Measurements from ENCODE around the gene TIMMDC1.
"Not testable (repeated sequence)": the region's sequence is repeated elsewhere in the genome, so short reads cannot be mapped to it uniquely, and the experiment has no call there.

Gene TIMMDC1

GRCh38 chr3:119557877-119558269 is 59.5 kb downstream of the TIMMDC1 start:
- FAIRE-seq, result no peak

- no peak for FAIRE-seq
Observed at GRCh38 chr3:119558626-119559317, 60.4 kb downstream of the TIMMDC1 start.

GRCh38 chr3:119559441-119559963 is 61.2 kb downstream of the TIMMDC1 start, which contains the start of gene CD80:
Gene CD80 (minus strand): TSS chr3:119559614. CDS start chr3:119557728, 1,886 bp downstream.
- FAIRE-seq, result no peak

- FAIRE-seq, result no peak
Observed at GRCh38 chr3:119560160-119560559, 61.8 kb downstream of the TIMMDC1 start.

GRCh38 chr3:119562307-119562961 is 64.1 kb downstream of the TIMMDC1 start:
- no peak for FAIRE-seq

GRCh38 chr3:119563334-119563733 is 65.0 kb downstream of the TIMMDC1 start:
- FAIRE-seq, result not testable (repeated sequence)

GRCh38 chr3:119569156-119569555 is 70.8 kb downstream of the TIMMDC1 start:
- FAIRE-seq, result no peak

- no peak for FAIRE-seq
Observed at GRCh38 chr3:119570229-119570628, 71.9 kb downstream of the TIMMDC1 start.

- no peak for FAIRE-seq
Observed at GRCh38 chr3:119571230-119571629, 72.9 kb downstream of the TIMMDC1 start.

- no peak for FAIRE-seq
Observed at GRCh38 chr3:119571688-119572087, 73.3 kb downstream of the TIMMDC1 start.
